GM23338 (cell line): ENCODE measurements around the gene BNC2. TPM values are rescaled to one million over a fixed set of nuclear protein-coding genes. Genes with fewer than 3 reads are reported as not detected.

ENCODE experiments used
- ATAC-seq: fragments of 200-7000 bp; cut with Tn5 transposase; 3 replicates; pipeline ENCODE4 v1.9.1; 2020
- DNase-seq: peaks from one replicate; pipeline ENCODE4 v3.0.0-alpha.2; 2015; ENCODE audit warnings: low spot score
- H2AFZ ChIP-seq: fragments of 200-600 bp; sonication (generic); 2 replicates; pipeline ENCODE4 v1.8.0; 2016; ENCODE audit warnings: antibody characterized with exemption, mild to moderate bottlenecking, moderate library complexity
- H3F3A ChIP-seq: fragments of 200-600 bp; sonication (generic); replicated peaks from 2 replicates; pipeline ENCODE4 v1.8.0; 2017; ENCODE audit warnings: antibody characterized with exemption, mixed run types, low read depth
- H3K27ac ChIP-seq: fragments of 200-600 bp; sonication (generic); 2 replicates; pipeline ENCODE4 v1.6.1; 2016; ENCODE audit warnings: low read depth
- H3K27me3 ChIP-seq: fragments of 200-600 bp; sonication (generic); 2 replicates; pipeline ENCODE4 v1.8.0; 2016; ENCODE audit warnings: mild to moderate bottlenecking, mixed run types, moderate library complexity; ENCODE audit not compliant: insufficient read depth
- H3K36me3 ChIP-seq: fragments of 200-600 bp; sonication (generic); 2 replicates; pipeline ENCODE4 v1.8.0; 2016; ENCODE audit warnings: mild to moderate bottlenecking; ENCODE audit not compliant: insufficient read depth
- H3K4me1 ChIP-seq: fragments of 200-600 bp; sonication (generic); 2 replicates; pipeline ENCODE4 v1.8.0; 2016; ENCODE audit warnings: mild to moderate bottlenecking, moderate library complexity; ENCODE audit not compliant: insufficient read depth
- H3K4me2 ChIP-seq: fragments of 200-600 bp; sonication (generic); 2 replicates; pipeline ENCODE4 v1.7.1; 2017; ENCODE audit warnings: mixed run types
- H3K4me3 ChIP-seq: fragments of 200-600 bp; sonication (generic); 2 replicates; pipeline ENCODE4 v1.6.1; 2016; ENCODE audit warnings: mixed run types
- H3K79me2 ChIP-seq: fragments of 200-600 bp; sonication (generic); replicated peaks from 2 replicates; pipeline ENCODE4 v1.8.0; 2017; ENCODE audit warnings: mild to moderate bottlenecking; ENCODE audit not compliant: insufficient read depth
- H3K9me2 ChIP-seq: fragments of 200-600 bp; sonication (generic); 2 replicates; pipeline ENCODE4 v1.8.0; 2017; ENCODE audit not compliant: insufficient read depth
- H4K20me1 ChIP-seq: fragments of 200-600 bp; sonication (generic); replicated peaks from 2 replicates; pipeline ENCODE4 v1.8.0; 2017; ENCODE audit warnings: mild to moderate bottlenecking; ENCODE audit not compliant: insufficient read depth
- H3K27ac Mint-ChIP-seq: 2 replicates; pipeline ENCODE4 v1.8.0; 2020; ENCODE audit warnings: inconsistent platforms, mild to moderate bottlenecking, moderate library complexity, mixed read lengths
- H3K27me3 Mint-ChIP-seq: 3 replicates; pipeline ENCODE4 v1.8.0; 2022; ENCODE audit warnings: low read depth, mild to moderate bottlenecking, moderate library complexity, mixed read lengths, inconsistent platforms; ENCODE audit not compliant: insufficient read depth, poor library complexity
- H3K36me3 Mint-ChIP-seq: 3 replicates; pipeline ENCODE4 v1.8.0; 2021; ENCODE audit warnings: low read depth, mild to moderate bottlenecking, inconsistent platforms, moderate library complexity, mixed read lengths
- H3K4me1 Mint-ChIP-seq: 3 replicates; pipeline ENCODE4 v1.8.0; 2020; ENCODE audit warnings: mild to moderate bottlenecking, inconsistent platforms, mixed read lengths
- H3K4me3 Mint-ChIP-seq: 3 replicates; pipeline ENCODE4 v1.8.0; 2021; ENCODE audit warnings: moderate library complexity, mild to moderate bottlenecking, inconsistent platforms, mixed read lengths
- H3K9me3 Mint-ChIP-seq: 3 replicates; pipeline ENCODE4 v1.8.0; 2020; ENCODE audit warnings: moderate library complexity, mild to moderate bottlenecking, inconsistent platforms, mixed read lengths
- EZH2 ChIP-seq: fragments of 200-600 bp; sonication (generic); IDR thresholded peaks from one replicate; pipeline ENCODE4 v1.8.0; 2017; ENCODE audit warnings: antibody characterized with exemption, mild to moderate bottlenecking, low read depth; ENCODE audit not compliant: unreplicated experiment
- STAT1 ChIP-seq: IDR thresholded peaks from one replicate; pipeline ENCODE4 v1.6.1; 2016; ENCODE audit warnings: antibody characterized with exemption; ENCODE audit not compliant: unreplicated experiment
- ZNF114 ChIP-seq: fragments of 250-450 bp; sonication (Bioruptor Pico); IDR thresholded peaks from 2 replicates; pipeline ENCODE4 v1.5.0; 2020; ENCODE audit warnings: mild to moderate bottlenecking, moderate library complexity
- ZNF331 ChIP-seq: fragments of 250-450 bp; sonication (Bioruptor Pico); IDR thresholded peaks from 2 replicates; pipeline ENCODE4 v1.5.0; 2020; ENCODE audit warnings: low read depth, mild to moderate bottlenecking, moderate library complexity
- polyA plus RNA-seq: library from polyadenylated mRNA; unstranded; fragments of >200 nt; fragmentation: Nextera tagmentation; extraction: Ambion mirVana; gene quantifications from 2 replicates; pipeline ENCODE4 v1.2.1, GENCODE V29; 2016
- total RNA-seq: library from RNA; depleted of rRNA; stranded (reverse); fragments of >200 nt; shearing (Covaris generic); gene quantifications from 2 replicates; pipeline ENCODE4 v1.2.3, GENCODE V29; 2014
- TF ChIP-seq, protein P1 (sequence below): fragments of 250-450 bp; sonication (Bioruptor Pico); IDR thresholded peaks from 2 replicates; pipeline ENCODE4 v1.5.0; 2020; ENCODE audit warnings: mild to moderate bottlenecking, moderate library complexity
- TF ChIP-seq, protein P2 (sequence below): IDR thresholded peaks from 2 replicates; pipeline ENCODE4 v1.6.1; 2016; ENCODE audit warnings: antibody characterized with exemption
- TF ChIP-seq, protein P3 (sequence below), 2 experiments: fragments of 200-600 bp in 1 of 2; sonication (generic) in 1 of 2; conservative IDR thresholded peaks; 2 replicates each; pipeline versions ENCODE4 v1.5.1 to v1.6.1; 2016 to 2017; ENCODE audit warnings: antibody characterized with exemption in 2 of 2, low read depth in 2 of 2, mild to moderate bottlenecking in 2 of 2, moderate library complexity in 1 of 2

Gene BNC2
- total and polyA plus RNA-seq, 2 experiments from 2014 or later = 12.7 to 13.2 TPM

DNA sequence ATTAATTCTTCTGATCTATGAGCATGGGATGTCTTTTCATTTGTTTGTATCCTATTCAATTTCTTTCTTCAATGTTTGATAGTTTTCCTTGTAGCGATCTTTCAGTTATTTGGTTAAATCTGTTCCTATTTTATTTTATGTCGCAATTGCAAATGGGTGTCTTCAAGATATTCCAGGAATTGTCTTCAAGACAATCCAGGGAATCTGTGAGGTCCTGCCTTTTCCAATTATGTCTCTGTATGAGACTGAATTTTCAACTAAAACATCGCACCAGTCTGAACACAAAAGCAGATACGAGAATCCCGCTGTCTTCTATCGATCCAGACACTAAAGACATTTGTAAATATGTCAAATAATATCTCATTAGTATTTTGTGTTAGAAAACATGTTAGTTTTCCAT is 485.5 kb downstream of the BNC2 start (continued):
- TF ChIP-seq, protein P1, sequence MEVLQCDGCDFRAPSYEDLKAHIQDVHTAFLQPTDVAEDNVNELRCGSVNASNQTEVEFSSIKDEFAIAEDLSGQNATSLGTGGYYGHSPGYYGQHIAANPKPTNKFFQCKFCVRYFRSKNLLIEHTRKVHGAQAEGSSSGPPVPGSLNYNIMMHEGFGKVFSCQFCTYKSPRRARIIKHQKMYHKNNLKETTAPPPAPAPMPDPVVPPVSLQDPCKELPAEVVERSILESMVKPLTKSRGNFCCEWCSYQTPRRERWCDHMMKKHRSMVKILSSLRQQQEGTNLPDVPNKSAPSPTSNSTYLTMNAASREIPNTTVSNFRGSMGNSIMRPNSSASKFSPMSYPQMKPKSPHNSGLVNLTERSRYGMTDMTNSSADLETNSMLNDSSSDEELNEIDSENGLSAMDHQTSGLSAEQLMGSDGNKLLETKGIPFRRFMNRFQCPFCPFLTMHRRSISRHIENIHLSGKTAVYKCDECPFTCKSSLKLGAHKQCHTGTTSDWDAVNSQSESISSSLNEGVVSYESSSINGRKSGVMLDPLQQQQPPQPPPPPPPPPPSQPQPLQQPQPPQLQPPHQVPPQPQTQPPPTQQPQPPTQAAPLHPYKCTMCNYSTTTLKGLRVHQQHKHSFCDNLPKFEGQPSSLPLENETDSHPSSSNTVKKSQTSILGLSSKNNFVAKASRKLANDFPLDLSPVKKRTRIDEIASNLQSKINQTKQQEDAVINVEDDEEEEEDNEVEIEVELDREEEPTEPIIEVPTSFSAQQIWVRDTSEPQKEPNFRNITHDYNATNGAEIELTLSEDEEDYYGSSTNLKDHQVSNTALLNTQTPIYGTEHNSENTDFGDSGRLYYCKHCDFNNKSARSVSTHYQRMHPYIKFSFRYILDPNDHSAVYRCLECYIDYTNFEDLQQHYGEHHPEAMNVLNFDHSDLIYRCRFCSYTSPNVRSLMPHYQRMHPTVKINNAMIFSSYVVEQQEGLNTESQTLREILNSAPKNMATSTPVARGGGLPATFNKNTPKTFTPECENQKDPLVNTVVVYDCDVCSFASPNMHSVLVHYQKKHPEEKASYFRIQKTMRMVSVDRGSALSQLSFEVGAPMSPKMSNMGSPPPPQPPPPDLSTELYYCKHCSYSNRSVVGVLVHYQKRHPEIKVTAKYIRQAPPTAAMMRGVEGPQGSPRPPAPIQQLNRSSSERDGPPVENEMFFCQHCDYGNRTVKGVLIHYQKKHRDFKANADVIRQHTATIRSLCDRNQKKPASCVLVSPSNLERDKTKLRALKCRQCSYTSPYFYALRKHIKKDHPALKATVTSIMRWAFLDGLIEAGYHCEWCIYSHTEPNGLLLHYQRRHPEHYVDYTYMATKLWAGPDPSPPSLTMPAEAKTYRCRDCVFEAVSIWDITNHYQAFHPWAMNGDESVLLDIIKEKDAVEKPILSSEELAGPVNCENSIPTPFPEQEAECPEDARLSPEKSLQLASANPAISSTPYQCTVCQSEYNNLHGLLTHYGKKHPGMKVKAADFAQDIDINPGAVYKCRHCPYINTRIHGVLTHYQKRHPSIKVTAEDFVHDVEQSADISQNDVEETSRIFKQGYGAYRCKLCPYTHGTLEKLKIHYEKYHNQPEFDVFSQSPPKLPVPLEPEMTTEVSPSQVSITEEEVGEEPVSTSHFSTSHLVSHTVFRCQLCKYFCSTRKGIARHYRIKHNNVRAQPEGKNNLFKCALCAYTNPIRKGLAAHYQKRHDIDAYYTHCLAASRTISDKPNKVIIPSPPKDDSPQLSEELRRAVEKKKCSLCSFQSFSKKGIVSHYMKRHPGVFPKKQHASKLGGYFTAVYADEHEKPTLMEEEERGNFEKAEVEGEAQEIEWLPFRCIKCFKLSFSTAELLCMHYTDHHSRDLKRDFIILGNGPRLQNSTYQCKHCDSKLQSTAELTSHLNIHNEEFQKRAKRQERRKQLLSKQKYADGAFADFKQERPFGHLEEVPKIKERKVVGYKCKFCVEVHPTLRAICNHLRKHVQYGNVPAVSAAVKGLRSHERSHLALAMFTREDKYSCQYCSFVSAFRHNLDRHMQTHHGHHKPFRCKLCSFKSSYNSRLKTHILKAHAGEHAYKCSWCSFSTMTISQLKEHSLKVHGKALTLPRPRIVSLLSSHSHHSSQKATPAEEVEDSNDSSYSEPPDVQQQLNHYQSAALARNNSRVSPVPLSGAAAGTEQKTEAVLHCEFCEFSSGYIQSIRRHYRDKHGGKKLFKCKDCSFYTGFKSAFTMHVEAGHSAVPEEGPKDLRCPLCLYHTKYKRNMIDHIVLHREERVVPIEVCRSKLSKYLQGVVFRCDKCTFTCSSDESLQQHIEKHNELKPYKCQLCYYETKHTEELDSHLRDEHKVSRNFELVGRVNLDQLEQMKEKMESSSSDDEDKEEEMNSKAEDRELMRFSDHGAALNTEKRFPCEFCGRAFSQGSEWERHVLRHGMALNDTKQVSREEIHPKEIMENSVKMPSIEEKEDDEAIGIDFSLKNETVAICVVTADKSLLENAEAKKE (CRISPR knock-in tag) = no peak
- TF ChIP-seq STAT1 = no peak
- TF ChIP-seq ZNF114 = no peak
- TF ChIP-seq, protein P2, sequence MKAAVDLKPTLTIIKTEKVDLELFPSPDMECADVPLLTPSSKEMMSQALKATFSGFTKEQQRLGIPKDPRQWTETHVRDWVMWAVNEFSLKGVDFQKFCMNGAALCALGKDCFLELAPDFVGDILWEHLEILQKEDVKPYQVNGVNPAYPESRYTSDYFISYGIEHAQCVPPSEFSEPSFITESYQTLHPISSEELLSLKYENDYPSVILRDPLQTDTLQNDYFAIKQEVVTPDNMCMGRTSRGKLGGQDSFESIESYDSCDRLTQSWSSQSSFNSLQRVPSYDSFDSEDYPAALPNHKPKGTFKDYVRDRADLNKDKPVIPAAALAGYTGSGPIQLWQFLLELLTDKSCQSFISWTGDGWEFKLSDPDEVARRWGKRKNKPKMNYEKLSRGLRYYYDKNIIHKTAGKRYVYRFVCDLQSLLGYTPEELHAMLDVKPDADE = no peak

DNA sequence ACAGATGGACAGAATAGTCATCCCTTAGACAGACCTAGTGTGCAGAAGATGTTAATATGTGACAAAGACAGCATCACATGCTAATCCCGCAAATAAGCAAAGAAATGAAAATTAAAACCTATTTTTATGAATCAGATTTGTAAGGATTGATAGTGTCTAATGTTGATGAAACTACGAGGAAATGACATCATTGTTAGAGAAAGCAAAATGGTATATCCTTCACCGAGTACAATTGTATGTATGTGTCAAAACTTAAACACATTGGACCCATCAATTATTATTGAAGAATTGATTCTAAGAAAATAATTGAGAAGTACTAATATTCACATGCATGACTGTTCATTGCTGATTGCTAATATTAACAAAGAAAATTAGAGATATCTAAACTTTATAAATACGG is 493.2 kb downstream of the BNC2 start:
- DNase-seq = no peak
- Histone ChIP-seq H3F3A (no peaks in the 10 kb centered on the region), H3K9me2 (0 out of 2 replicates have a peak, but pooled peaks cover 2% of the 10 kb centered on the region), H3K4me2 (no peak overlapping the region), H3K4me3 (no peak overlapping the region), H3K27me3 (no peaks in the 10 kb centered on the region), H3K4me1 (no peaks in the 10 kb centered on the region), H3K27ac (no peak overlapping the region), H4K20me1 (no peaks in the 10 kb centered on the region), H2AFZ (no peak overlapping the region), H3K36me3 (no peaks in the 10 kb centered on the region), H3K79me2 (no peaks in the 10 kb centered on the region)
- Mint-ChIP-seq H3K4me1 (no peaks in the 10 kb centered on the region), H3K36me3 (no peaks in the 10 kb centered on the region), H3K27me3 (peaks cover 1% of the 10 kb centered on the region), H3K4me3 (no peak overlapping the region), H3K27ac (no peak overlapping the region), H3K9me3 (no peaks in the 10 kb centered on the region)
- ATAC-seq = no peak
- TF ChIP-seq EZH2 = no peak
- TF ChIP-seq, protein P3, sequence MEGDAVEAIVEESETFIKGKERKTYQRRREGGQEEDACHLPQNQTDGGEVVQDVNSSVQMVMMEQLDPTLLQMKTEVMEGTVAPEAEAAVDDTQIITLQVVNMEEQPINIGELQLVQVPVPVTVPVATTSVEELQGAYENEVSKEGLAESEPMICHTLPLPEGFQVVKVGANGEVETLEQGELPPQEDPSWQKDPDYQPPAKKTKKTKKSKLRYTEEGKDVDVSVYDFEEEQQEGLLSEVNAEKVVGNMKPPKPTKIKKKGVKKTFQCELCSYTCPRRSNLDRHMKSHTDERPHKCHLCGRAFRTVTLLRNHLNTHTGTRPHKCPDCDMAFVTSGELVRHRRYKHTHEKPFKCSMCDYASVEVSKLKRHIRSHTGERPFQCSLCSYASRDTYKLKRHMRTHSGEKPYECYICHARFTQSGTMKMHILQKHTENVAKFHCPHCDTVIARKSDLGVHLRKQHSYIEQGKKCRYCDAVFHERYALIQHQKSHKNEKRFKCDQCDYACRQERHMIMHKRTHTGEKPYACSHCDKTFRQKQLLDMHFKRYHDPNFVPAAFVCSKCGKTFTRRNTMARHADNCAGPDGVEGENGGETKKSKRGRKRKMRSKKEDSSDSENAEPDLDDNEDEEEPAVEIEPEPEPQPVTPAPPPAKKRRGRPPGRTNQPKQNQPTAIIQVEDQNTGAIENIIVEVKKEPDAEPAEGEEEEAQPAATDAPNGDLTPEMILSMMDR (conservative IDR thresholded peaks at IDR 0.05; ENCODE audit: low read depth in 2 of 2) = no peak
- TF ChIP-seq, protein P1 (CRISPR knock-in tag) = no peak
- TF ChIP-seq ZNF331 (CRISPR knock-in tag) = no peak
